ENCODE data around the gene MAP3K10. TPM values are rescaled to one million over a fixed set of nuclear protein-coding genes. Genes with fewer than 3 reads are reported as not detected.

MAP3K10 gene
- total RNA-seq, 2 experiments from 2014 or later = 20.8 to 21.7 TPM

GRCh38 chr19:40255619-40256166, 64.5 kb downstream of the MAP3K10 start:
- ChIA-PET CTCF (no interaction called here), POLR2A (no interaction called here)
- H3K36me3 ChIP-seq (ENCODE audit: insufficient read depth, low read length) = peaks cover 60% of the 10 kb centered on the region
- no peaks in the 10 kb centered on the region for H3K9me3 ChIP-seq (ENCODE audit: control insufficient read depth in 1 of 2, insufficient read depth in 1 of 2, low read length in 2 of 2)
- peaks cover 4% of the 10 kb centered on the region for H3K4me1 ChIP-seq (ENCODE audit: insufficient read depth, low read length)
- H3K27me3 ChIP-seq (ENCODE audit: control insufficient read depth in 1 of 2, insufficient read depth in 2 of 2, low read length in 2 of 2) = no peaks in the 10 kb centered on the region
- DNase-seq = no peak
- H3K27ac ChIP-seq (ENCODE audit: low read depth in 1 of 2, low read length in 2 of 2) = no peak overlapping the region
- no peak overlapping the region for H3K27ac Mint-ChIP-seq
- H3K4me1 Mint-ChIP-seq (ENCODE audit: low read depth) = peaks cover 38% of the 10 kb centered on the region
- no peak overlapping the region for H3K4me3 ChIP-seq (ENCODE audit: low read length)
- H3K27me3 Mint-ChIP-seq = no peaks in the 10 kb centered on the region
- H3K9me3 Mint-ChIP-seq = no peaks in the 10 kb centered on the region
- TF ChIP-seq, protein P1, sequence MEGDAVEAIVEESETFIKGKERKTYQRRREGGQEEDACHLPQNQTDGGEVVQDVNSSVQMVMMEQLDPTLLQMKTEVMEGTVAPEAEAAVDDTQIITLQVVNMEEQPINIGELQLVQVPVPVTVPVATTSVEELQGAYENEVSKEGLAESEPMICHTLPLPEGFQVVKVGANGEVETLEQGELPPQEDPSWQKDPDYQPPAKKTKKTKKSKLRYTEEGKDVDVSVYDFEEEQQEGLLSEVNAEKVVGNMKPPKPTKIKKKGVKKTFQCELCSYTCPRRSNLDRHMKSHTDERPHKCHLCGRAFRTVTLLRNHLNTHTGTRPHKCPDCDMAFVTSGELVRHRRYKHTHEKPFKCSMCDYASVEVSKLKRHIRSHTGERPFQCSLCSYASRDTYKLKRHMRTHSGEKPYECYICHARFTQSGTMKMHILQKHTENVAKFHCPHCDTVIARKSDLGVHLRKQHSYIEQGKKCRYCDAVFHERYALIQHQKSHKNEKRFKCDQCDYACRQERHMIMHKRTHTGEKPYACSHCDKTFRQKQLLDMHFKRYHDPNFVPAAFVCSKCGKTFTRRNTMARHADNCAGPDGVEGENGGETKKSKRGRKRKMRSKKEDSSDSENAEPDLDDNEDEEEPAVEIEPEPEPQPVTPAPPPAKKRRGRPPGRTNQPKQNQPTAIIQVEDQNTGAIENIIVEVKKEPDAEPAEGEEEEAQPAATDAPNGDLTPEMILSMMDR (IDR thresholded peaks at IDR 0.05) = no peak
- intact Hi-C loops (cut with DNase I, micrococcal nuclease) = no loop called here
- no peak overlapping the region for H3K4me3 Mint-ChIP-seq
- H3K36me3 Mint-ChIP-seq (ENCODE audit: low read depth) = peaks cover 73% of the 10 kb centered on the region
- no peak for ATAC-seq (ENCODE audit: poor library complexity)

DNA sequence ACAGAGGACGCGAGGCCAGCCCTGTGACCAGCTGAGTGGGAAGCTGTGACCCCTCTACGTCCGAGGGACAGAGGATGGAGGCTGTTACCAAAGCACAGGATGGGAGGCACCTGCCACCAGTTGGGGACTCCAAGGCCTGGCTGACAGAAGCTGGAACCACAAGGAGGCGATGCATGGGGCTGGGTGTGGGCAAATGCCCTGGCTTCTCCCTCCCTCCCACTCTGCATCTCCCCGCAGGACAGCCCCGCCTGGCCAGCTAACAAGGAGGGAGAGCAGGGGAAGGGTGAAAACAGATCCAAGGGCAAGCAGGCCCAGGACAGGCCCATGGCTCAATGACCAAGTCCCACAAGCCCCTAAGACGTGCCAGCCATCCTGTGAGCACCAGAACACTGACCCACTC, 65.3 kb downstream of the MAP3K10 start:
- peaks cover 56% of the 10 kb centered on the region for H3K36me3 ChIP-seq (ENCODE audit: insufficient read depth, low read length)
- TF ChIP-seq, protein P1 (IDR thresholded peaks at IDR 0.05) = no peak
- Mint-ChIP-seq H3K4me1 (ENCODE audit: low read depth) (peaks cover 40% of the 10 kb centered on the region), H3K27me3 (no peaks in the 10 kb centered on the region), H3K9me3 (no peaks in the 10 kb centered on the region), H3K27ac (no peak overlapping the region), H3K4me3 (no peak overlapping the region), H3K36me3 (ENCODE audit: low read depth) (peaks cover 75% of the 10 kb centered on the region)
- no peaks in the 10 kb centered on the region for H3K27me3 ChIP-seq (ENCODE audit: control insufficient read depth in 1 of 2, insufficient read depth in 2 of 2, low read length in 2 of 2)
- ChIA-PET CTCF (no interaction called here), POLR2A (no interaction called here)
- no peak overlapping the region for H3K4me3 ChIP-seq (ENCODE audit: low read length)
- H3K9me3 ChIP-seq (ENCODE audit: control insufficient read depth in 1 of 2, insufficient read depth in 1 of 2, low read length in 2 of 2) = no peaks in the 10 kb centered on the region
- intact Hi-C loops (cut with DNase I, micrococcal nuclease) = no loop called here
- ATAC-seq (ENCODE audit: poor library complexity) (no peak), DNase-seq (no peak)
- peaks cover 4% of the 10 kb centered on the region for H3K4me1 ChIP-seq (ENCODE audit: insufficient read depth, low read length)
- no peak overlapping the region for H3K27ac ChIP-seq (ENCODE audit: low read depth in 1 of 2, low read length in 2 of 2)

DNA sequence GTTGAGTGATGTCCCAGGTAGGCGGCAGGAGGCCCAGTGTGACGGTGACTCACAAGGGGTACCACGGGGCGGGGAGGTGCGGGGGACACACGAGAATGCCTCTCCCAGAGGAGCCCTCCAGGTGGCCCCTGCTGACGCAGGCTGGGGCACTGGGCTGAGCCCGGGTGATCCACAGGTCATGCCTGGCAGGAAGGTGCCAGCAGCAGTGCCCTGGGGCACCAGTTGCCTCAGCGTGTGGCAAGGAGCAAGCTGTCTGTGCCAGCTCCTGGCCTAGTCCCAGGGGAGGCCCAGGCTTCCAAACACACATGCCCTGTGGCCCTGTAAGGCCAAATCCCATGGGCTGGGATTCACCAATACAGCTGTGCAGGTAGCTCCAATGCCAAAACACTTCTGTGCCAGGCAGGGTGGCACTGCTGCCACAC, 65.9 kb downstream of the MAP3K10 start:
- peaks cover 76% of the 10 kb centered on the region for H3K36me3 Mint-ChIP-seq (ENCODE audit: low read depth)
- peaks cover 41% of the 10 kb centered on the region for H3K4me1 Mint-ChIP-seq (ENCODE audit: low read depth)

More for the DNA sequence above, 65.9 kb downstream of the MAP3K10 start:
- no peaks in the 10 kb centered on the region for H3K27me3 Mint-ChIP-seq
- Histone ChIP-seq H3K4me1 (ENCODE audit: insufficient read depth, low read length) (peaks cover 4% of the 10 kb centered on the region), H3K36me3 (ENCODE audit: insufficient read depth, low read length) (peaks cover 51% of the 10 kb centered on the region), H3K9me3 (ENCODE audit: control insufficient read depth in 1 of 2, insufficient read depth in 1 of 2, low read length in 2 of 2) (no peaks in the 10 kb centered on the region), H3K4me3 (ENCODE audit: low read length) (no peak overlapping the region), H3K27ac (ENCODE audit: low read depth in 1 of 2, low read length in 2 of 2) (no peak overlapping the region), H3K27me3 (ENCODE audit: control insufficient read depth in 1 of 2, insufficient read depth in 2 of 2, low read length in 2 of 2) (no peaks in the 10 kb centered on the region)
- ATAC-seq (ENCODE audit: poor library complexity) (no peak), DNase-seq (no peak)
- no peak overlapping the region for H3K27ac Mint-ChIP-seq
- POLR2A ChIA-PET = no interaction called here
- H3K9me3 Mint-ChIP-seq = no peaks in the 10 kb centered on the region
- TF ChIP-seq, protein P1 (IDR thresholded peaks at IDR 0.05) = no peak
- CTCF ChIA-PET = no interaction called here
- intact Hi-C loops (cut with DNase I, micrococcal nuclease) = no loop called here
- H3K4me3 Mint-ChIP-seq = no peak overlapping the region
